Stimulated activated naive B cell treated with anti-CD40 and anti-IgM and Interleukin-4, amounts not matched to agents 10 μg/mL and 1 μg/mL and 100 μg/mL, for 72 hours (primary cell): ENCODE measurements around the gene POLR2J.
"Not testable (repeated sequence)": the region's sequence is repeated elsewhere in the genome, so short reads cannot be mapped to it uniquely, and the experiment has no call there.

Experiments
- ATAC-seq, 2 donors: fragments of 150-1000 bp; cut with Tn5 transposase; replicated peaks; 2 replicates each; pipeline ENCODE4 v1.10.0; 2021; ENCODE audit warnings: moderate library complexity in 1 of 2
- DNase-seq: peaks from one replicate; pipeline ENCODE4 v3.0.0; 2021
- H3K27ac Mint-ChIP-seq: one replicate; pipeline ENCODE4 v1.8.0; 2022; ENCODE audit warnings: mild to moderate bottlenecking, mixed read lengths
- H3K27me3 Mint-ChIP-seq, 2 donors: one replicate each; pipeline ENCODE4 v1.8.0; 2022; ENCODE audit warnings: mixed read lengths in 2 of 2
- H3K36me3 Mint-ChIP-seq, 2 donors: one replicate each; pipeline ENCODE4 v1.8.0; 2022; ENCODE audit warnings: mixed read lengths in 2 of 2, mild to moderate bottlenecking in 1 of 2
- H3K4me1 Mint-ChIP-seq, 2 donors: one replicate each; pipeline ENCODE4 v1.8.0; 2022; ENCODE audit warnings: mixed read lengths in 2 of 2, mild to moderate bottlenecking in 1 of 2
- H3K4me3 Mint-ChIP-seq, 2 donors: one replicate each; pipeline ENCODE4 v1.8.0; 2022; ENCODE audit warnings: mild to moderate bottlenecking in 2 of 2, mixed read lengths in 2 of 2, moderate library complexity in 1 of 2
- H3K9me3 Mint-ChIP-seq, 2 donors: one replicate each; pipeline ENCODE4 v1.8.0; 2022; ENCODE audit warnings: mixed read lengths in 2 of 2, mild to moderate bottlenecking in 1 of 2

Gene POLR2J

DNA sequence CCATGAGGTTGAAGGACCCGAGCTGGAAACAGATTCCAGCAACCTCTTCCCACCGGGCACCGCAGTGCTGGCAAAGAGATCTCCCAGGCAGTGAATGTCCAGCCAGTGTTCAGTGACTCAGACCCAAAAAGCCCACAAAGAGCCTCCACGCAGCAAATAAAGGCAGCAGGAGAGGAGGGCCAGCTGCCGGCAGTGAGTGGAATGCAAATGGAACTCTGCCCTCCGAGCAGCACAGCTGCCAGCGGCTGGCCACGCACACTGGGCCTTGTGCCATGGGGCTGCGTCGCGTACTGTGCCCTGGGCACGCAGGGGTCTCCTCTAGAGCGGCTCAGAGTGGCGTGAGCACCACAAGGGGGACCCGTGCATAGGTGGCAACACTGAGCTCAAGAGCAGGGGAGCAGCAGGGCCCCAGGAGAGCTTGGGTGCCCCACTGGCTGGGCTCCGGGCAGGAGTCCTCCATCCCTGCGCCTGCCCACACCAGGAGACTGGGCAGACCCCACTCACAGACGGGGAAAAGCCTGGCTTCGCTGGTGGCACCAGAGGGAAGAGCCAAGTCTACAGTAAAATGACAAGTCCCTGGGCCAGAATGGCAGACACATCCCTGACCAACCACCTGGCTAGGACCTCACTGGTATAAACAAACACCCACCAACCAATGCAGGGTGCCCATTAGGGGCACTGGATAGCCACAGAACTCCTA lies 3.8 kb downstream of the POLR2J start:
- not testable (repeated sequence) for ATAC-seq, H3K27me3 Mint-ChIP-seq, H3K4me3 Mint-ChIP-seq, H3K27ac Mint-ChIP-seq, H3K9me3 Mint-ChIP-seq, DNase-seq
- peaks cover 8 to 27% of the 10 kb centered on the region in 2 donors for H3K4me1 Mint-ChIP-seq
- H3K36me3 Mint-ChIP-seq = peaks cover 16% of the 10 kb centered on the region in 2 donors

DNA sequence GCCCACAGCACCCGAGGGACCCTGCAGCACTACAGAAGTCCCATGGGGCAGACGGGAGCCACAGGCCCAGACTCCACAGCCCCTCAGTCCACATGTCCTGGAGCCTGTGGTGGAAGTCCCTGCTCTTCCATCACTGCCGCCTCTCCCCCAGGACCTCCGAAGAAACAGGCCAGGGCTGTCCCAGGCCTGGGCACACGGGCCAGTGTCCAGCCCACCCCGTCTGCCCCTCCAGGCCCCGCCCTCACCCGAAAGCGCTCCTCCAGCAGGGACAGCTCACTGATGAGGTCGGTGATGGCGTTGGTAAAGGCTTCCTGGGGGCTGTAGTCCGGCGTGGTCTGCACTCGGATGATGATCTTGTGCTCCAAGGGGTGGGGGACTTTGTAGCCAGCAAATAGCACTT lies 4.6 kb downstream of the POLR2J start:
- not testable (repeated sequence) for H3K9me3 Mint-ChIP-seq, H3K27me3 Mint-ChIP-seq, DNase-seq, ATAC-seq, H3K27ac Mint-ChIP-seq, H3K4me3 Mint-ChIP-seq
- peaks cover 8 to 25% of the 10 kb centered on the region in 2 donors for H3K4me1 Mint-ChIP-seq
- peaks cover 18% of the 10 kb centered on the region in 2 donors for H3K36me3 Mint-ChIP-seq

DNA sequence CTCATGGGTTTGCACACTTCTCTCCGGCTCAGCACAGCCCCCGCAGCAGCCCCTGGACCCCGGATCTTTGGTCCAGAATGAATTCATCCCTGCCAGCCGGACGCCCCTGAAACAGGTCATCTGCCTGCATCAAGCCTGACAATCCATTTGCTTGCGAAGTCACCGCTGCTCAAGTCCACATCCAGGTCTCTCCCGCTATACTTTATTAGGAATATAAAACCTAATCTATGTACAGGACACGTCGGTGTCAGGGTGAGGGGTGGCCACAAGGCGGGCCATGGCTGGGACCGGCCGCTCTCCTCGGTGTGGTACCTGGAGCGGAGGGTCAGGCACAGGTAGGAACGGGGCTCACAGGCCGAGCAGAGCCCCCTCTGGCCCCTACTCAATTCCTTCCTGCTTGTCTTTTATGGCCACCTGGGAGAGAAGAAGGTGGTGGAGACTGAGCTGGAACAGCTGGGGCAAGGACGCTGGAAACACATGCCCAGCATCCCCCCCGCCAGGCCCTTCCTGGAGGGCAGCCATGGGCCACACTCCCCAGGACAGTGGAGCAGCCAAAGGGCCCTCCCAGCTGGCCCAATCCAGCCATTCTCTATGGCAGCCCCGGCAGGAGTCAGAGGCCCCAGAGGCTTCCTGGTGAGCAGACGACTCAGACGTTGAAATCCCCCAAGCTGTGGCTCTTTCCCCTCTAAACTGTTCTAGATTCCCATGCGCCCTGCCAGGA lies 5.3 kb downstream of the POLR2J start:
- peaks cover 10 to 25% of the 10 kb centered on the region in 2 donors for H3K4me1 Mint-ChIP-seq
- DNase-seq (no peak), ATAC-seq (no peak)
- H3K9me3 Mint-ChIP-seq = no peaks in the 10 kb centered on the region
- peaks cover 21 to 23% of the 10 kb centered on the region in 2 donors for H3K36me3 Mint-ChIP-seq
- no peak overlapping the region for H3K27ac Mint-ChIP-seq
- no peak overlapping the region for H3K4me3 Mint-ChIP-seq
- no peaks in the 10 kb centered on the region for H3K27me3 Mint-ChIP-seq

DNA sequence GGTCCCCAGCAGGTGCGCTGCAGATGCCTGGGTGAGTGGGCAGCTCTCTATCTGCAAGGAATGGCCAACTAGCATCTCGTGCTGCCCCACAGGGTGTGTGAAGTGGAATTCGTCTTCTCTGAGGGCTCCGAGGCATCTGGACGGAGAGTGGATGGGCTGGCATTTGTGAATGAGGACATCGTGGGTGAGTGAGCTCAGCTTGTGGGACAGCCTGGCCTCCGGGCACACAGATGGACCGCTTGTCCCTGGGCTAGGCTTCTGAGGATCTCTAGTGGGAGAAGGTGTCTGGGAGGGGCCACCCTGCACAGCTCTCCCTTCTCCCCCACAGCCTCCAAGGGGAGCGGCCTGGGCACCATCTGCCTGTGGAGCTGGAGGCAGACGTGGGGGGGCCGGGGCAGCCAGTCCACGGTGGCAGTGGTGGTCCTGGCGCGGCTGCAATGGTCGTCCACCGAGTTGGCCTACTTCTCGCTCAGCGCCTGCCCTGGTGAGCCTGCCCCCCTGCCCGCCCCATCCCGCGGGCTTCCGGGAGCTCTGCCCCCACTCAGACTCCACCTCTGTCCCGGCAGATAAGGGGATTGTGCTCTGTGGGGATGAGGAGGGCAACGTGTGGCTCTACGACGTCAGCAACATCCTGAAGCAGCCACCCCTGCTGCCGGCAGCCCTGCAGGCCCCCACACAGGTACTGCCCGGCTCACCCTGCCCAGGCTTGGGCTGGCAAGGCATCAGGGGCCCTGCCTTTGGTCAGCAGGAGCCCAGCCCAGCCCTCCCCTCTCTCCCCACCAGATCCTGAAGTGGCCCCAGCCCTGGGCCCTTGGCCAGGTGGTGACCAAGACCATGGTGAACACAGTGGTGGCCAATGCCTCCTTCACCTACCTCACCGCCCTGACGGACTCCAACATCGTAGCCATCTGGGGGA lies 6.3 kb downstream of the POLR2J start:
- Mint-ChIP-seq H3K27me3 (no peaks in the 10 kb centered on the region), H3K27ac (peak overlapping the region; percentile 33), H3K9me3 (no peaks in the 10 kb centered on the region), H3K4me3 (no peak overlapping the region), H3K36me3 (peaks cover 23 to 26% of the 10 kb centered on the region in 2 donors), H3K4me1 (peaks cover 10 to 25% of the 10 kb centered on the region in 2 donors)
- no peak for DNase-seq
- no peak for ATAC-seq

DNA sequence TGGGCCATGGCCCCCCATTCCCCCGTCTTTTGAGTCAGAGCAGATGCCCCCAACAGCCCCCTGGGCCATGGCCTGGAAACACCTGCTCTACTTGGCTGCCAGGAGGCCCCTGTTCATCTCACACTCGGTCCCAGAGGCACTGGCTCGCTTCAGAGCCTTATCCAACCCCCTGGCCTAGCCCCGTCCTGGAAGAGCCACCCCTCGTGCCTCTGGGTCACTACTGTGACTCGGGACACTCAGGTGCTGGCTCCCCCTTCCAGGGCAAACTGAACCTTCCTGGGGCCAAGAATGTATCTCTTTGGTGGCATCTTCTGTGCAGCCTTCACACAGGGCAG lies 7.0 kb downstream of the POLR2J start:
- Mint-ChIP-seq H3K27ac (peak overlapping the region; percentile 69), H3K9me3 (no peaks in the 10 kb centered on the region), H3K27me3 (no peaks in the 10 kb centered on the region), H3K4me3 (no peak overlapping the region), H3K4me1 (peaks cover 12 to 29% of the 10 kb centered on the region in 2 donors), H3K36me3 (peaks cover 25 to 26% of the 10 kb centered on the region in 2 donors)
- DNase-seq (no peak), ATAC-seq (no peak)

DNA sequence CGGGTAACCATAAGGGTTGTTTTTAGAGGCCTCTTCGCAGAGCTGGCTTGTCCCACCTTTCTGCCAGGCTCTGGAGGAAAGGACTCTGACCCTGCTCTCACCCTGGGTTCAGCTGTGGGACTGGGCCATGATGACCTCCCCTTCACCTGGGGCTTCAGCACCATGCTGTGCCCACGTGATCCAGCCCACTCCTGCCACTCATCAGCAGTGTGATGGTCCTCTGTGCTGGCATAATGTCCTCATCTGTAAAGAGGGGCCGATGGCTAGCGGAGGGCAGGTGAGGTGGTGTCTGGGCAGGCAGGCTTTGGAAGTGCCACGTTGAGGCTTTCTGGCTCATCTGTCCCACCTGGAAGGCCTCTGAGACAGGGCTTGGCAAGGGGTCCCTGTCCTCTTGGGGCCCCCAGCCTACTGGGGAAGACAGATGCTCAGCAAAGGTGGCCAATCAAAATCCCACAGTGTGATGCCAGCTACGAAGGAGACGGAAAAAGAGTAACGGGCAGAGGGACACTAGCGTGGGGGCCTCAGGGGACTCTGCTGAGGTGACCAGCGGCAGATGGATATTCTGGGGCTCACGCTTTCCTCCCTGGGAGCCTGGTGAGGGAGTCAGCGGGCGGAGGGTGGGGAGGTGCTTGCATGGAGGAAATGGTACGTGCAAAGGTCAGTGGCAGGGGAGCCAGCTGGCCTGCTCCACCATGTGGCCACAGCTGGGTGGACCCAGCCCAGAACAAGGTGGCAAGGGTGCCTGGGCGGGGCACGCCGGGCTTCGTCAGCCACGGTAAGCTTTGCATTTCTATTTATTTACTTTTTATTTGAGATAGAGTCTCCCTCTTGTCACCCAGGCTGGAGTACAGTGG lies 8.5 kb downstream of the POLR2J start:
- no peaks in the 10 kb centered on the region for H3K27me3 Mint-ChIP-seq
- peaks cover 23 to 45% of the 10 kb centered on the region in 2 donors for H3K4me1 Mint-ChIP-seq
- H3K4me3 Mint-ChIP-seq = no peak overlapping the region
- peaks cover 26 to 30% of the 10 kb centered on the region in 2 donors for H3K36me3 Mint-ChIP-seq
- ATAC-seq (no peak), DNase-seq (no peak)
- no peak overlapping the region for H3K27ac Mint-ChIP-seq
- no peaks in the 10 kb centered on the region for H3K9me3 Mint-ChIP-seq

DNA sequence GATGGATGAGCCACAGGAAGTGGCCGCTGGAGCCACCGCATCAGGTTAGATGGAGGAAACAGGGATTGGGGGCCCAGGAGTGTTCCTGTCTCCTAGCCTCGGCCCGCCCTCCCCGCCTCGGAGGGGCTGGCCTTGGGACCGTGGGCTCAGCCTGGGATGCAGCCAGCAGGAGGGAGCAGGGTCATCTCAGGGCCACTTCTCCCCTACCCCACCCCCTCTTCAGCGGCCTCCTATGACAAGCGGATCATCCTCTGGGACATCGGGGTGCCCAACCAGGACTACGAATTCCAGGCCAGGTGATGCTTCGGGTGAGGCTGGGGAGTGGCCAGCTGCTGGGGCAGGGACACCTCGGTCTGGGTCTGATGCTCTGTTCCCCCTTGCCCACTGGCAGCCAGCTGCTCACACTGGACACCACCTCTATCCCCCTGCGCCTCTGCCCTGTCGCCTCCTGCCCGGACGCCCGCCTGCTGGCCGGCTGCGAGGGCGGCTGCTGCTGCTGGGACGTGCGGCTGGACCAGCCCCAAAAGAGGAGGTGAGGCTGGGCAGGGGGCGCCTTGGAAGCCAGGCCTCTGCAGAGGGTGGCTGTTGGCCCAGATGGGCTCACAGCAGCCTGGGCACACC lies 9.3 kb downstream of the POLR2J start:
- H3K27me3 Mint-ChIP-seq = no peaks in the 10 kb centered on the region
- H3K4me1 Mint-ChIP-seq = peaks cover 24 to 48% of the 10 kb centered on the region in 2 donors
- peaks cover 26 to 30% of the 10 kb centered on the region in 2 donors for H3K36me3 Mint-ChIP-seq
- no peak for DNase-seq
- no peaks in the 10 kb centered on the region for H3K9me3 Mint-ChIP-seq
- H3K4me3 Mint-ChIP-seq = no peak overlapping the region
- peak overlapping the region; percentile 69 for H3K27ac Mint-ChIP-seq
- no peak for ATAC-seq

DNA sequence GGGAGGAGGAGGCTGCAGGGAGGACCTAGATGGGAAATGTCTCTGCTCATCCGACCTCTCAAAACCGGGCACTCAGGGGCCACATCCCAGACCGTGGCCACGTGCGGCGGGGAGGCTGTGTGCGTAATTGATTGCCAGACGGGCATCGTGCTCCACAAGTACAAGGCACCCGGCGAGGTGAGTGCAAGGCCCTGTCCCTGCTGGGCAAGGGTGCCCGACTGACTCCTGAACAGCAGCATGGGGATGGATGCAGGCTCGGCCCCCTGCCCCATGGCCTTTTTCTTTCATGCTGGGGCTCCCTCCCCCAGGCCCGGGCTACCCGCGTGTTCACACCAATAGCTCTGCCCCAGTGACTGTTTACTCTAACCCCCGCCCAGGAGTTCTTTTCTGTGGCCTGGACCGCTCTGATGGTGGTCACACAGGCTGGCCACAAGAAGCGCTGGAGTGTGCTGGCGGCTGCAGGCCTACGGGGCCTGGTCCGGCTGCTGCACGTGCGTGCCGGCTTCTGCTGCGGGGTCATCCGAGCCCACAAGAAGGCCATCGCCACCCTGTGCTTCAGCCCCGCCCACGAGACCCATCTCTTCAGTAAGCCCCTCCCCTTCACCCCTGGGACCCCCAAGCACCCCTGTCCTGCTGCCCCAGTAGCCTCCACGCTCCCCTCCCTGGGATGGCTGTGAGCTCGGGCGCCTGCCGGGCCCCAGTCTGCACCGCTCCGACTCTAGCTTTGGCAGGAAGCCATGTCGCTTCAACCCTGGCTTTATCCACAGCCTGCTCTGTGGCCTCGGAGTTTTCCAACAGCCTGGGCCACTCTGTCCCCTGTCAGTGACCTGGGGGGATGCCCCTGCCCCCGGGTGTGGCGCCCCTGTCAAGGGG lies 10.0 kb downstream of the POLR2J start:
- no peak for DNase-seq
- Mint-ChIP-seq H3K9me3 (no peaks in the 10 kb centered on the region), H3K27ac (peak overlapping the region; percentile 69), H3K27me3 (no peaks in the 10 kb centered on the region), H3K4me1 (peaks cover 30 to 54% of the 10 kb centered on the region in 2 donors), H3K36me3 (peaks cover 26 to 30% of the 10 kb centered on the region in 2 donors), H3K4me3 (peak overlapping the region in 1 of 2 donors; percentile 36)
- no peak for ATAC-seq

DNA sequence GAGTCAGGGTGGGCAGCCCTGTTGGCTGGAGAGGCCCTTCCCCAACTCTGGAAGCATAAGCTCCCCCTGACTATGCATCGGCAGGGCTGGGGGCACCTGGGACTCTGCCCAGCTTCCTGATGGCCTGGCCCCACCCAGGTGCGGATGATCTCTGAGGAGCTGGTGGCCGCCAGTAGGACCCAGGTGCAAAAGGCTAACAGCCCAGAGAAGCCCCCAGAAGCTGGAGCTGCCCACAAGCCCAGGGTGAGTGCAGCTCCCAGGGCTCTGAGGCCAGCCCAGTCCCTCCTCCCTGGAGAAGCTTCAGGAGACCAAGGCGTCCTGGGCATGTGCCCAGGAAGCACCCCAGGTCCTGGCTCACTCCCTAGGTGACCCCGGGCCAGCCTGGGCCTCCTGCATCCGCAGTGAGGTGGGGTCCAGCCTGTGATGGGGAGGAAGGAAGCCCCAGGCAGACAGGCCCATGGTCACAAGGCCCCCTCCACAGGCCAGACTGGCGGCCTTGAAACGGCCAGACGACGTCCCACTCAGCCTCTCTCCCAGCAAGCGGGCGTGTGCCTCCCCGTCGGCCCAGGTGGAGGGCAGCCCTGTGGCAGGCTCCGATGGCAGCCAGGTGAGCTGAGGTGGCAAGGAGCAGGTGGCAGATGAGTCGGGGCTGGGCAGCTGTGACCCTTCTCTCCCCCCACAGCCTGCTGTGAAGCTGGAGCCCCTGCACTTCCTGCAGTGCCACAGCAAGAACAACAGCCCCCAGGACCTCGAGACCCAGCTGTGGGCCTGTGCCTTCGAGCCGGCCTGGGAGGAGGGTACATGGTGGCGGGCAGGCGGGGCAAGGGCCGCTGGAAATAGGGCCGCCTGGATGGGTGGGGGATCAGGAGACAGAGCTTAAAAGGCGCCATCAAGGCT lies 10.9 kb downstream of the POLR2J start:
- Mint-ChIP-seq H3K36me3 (peaks cover 23 to 30% of the 10 kb centered on the region in 2 donors), H3K27me3 (no peaks in the 10 kb centered on the region), H3K9me3 (no peaks in the 10 kb centered on the region), H3K4me3 (no peak overlapping the region), H3K4me1 (peaks cover 31 to 51% of the 10 kb centered on the region in 2 donors), H3K27ac (no peak overlapping the region)
- ATAC-seq (no peak), DNase-seq (no peak)

DNA sequence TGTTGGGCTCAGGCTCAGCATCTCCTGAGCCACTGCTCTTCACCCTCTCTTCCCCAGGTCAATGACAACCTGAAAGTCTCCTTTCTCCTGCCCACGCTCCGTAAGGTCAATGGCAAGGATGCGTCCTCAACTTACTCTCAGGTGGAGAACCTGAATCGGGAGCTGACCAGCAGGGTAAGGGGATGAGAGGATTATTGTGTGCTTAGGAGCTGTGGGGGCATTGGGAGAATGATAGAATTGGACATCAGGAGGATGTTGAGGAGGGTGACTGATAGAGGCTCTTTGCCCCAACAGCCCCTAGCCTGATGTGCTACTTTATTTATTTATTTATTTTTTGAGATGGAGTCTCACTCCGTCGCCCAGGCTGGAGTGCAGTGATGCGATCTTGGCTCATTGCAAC lies 12.6 kb downstream of the POLR2J start:
- Mint-ChIP-seq H3K27ac (peak overlapping the region; percentile 47), H3K9me3 (no peaks in the 10 kb centered on the region), H3K4me1 (peaks cover 30 to 51% of the 10 kb centered on the region in 2 donors), H3K27me3 (no peaks in the 10 kb centered on the region), H3K4me3 (peak overlapping the region; percentile 93 to 94), H3K36me3 (peaks cover 16 to 26% of the 10 kb centered on the region in 2 donors)
- DNase-seq (no peak), ATAC-seq (no peak)

DNA sequence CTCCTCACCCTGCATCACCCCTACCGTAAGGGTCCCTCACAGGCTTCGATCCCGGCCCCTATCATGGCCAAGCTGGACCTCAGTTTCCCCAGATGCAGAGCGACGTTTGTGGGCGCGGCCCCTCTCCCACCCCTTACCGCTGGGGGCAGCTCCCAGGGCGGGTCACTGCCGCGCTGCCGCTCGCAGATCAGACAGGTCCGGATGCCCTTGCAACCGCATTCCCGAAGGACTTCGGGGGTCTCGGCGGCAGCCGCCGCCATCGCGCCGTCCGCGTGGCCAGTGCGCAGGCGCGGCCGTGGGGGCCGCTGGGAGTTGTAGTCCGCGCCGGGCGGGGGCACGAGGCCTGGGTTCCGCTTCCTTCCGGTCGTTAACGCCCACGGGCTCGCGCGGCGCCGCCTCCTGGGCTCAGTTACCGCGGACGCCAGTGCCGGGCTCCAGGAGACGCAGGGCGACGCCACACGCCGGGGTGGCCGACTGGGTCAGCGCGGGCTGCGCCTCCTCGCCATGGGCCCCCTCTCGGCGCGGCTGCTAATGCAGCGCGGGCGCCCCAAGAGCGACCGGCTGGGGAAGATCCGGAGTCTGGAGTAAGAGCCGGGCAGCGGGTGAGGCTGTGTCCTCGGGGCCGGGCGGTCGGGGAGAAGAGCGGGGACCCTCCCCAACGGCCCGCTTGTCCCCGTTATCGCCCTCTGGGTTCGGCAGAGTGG lies 14.0 kb downstream of the POLR2J start, which contains the start of the genes ALKBH4 and LRWD1:
Gene ALKBH4, minus strand, starts transcription at position 287 of the 704 bp plus-strand sequence. Its CDS starts 27 bp downstream, at position 260.
Gene LRWD1, plus strand, starts transcription at position 408 of the 704 bp plus-strand sequence. Its CDS starts 97 bp downstream, at position 505.
- H3K4me3 Mint-ChIP-seq = peak within 1 kb of the TSS; percentile 93 to 94
- peak within 1 kb of the TSS; percentile 91 for H3K27ac Mint-ChIP-seq
- H3K4me1 Mint-ChIP-seq = peaks cover 34 to 53% of the 10 kb centered on the region in 2 donors
- no peaks in the 10 kb centered on the region for H3K9me3 Mint-ChIP-seq
- H3K27me3 Mint-ChIP-seq = no peaks in the 10 kb centered on the region
- peaks cover 16 to 24% of the 10 kb centered on the region in 2 donors for H3K36me3 Mint-ChIP-seq
- DNase-seq (peak; percentile 93), ATAC-seq (peak; percentile 96 to 97)
